COLO829 (cell line): ENCODE measurements around the gene AS3MT.
A peak's percentile ranks its signal among the peaks of the same experiment; 100 is the strongest.
"Not testable (repeated sequence)": the region's sequence is repeated elsewhere in the genome, so short reads cannot be mapped to it uniquely, and the experiment has no call there.

ENCODE experiments used
- DNase-seq: peaks from one replicate; pipeline ENCODE4 v3.0.0; 2012; ENCODE audit warnings: low spot score

Gene AS3MT

DNA sequence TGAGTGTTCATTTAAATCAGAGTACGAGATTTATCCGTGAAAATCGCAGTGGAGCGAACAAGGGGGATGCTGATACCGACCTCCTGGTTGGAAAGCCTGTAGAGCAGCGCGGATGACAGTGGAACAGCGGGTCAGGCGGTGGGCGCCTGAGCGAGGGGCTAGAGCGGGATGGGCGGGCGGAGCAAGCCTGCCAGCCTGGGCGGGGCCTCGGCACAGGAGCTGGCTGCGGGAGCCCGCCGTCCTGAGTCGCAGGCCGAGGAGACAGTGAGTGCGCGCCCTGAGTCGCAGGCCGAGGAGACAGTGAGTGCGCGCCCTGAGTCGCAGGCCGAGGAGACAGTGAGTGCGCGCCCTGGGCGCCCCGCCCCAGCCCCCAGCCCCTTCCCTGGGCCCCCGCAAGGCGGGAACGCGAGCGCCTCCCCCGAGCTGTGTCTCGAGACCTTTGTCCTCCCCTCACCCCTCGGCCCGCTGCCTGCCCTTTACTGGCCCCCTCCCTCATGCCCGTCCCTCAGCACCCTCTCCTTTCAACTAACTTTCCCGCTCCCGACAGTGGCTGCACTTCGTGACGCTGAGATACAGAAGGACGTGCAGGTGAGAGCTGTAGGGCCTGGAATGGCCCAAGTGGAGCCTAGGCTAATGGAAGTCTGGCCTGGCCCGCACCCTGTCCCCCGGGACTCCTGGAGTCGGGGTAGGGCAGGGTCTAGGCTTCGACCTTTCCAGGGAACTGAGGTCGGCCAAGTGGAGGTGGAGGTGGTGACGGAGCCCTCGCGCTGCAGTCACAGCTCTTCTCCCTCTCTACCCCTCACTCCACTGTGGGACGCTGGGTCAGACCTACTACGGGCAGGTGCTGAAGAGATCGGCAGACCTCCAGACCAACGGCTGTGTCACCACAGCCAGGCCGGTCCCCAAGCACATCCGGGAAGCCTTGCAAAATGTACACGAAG, at the start of gene AS3MT:
Gene AS3MT (plus strand): TSS at position 213 of the 941 bp plus-strand sequence. CDS start 123 bp downstream, at position 336.
- no peak for DNase-seq

GRCh38 chr10:102820008-102820407, 49.3 kb upstream of the AS3MT start:
- not testable (repeated sequence) for DNase-seq

DNA sequence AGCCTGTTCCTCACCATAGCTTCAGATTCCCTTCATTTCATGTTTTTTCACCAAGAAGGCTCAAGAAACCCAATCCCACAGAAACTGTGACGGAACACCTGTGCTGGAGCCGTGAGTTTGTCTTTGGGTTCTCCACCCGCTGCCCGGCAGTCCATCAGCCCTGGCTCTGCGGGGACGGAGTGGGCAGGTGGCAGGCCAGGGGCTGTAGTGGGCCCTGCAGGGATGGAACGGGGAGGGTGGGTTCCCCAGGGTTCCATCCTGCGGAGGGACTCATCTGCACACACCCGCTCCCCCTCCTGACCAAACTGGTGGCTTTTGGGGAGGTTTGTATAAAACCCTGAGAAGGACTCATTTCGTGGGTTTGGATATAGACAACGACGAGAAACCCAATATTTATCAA, 47.0 kb upstream of the AS3MT start:
- no peak for DNase-seq

DNA sequence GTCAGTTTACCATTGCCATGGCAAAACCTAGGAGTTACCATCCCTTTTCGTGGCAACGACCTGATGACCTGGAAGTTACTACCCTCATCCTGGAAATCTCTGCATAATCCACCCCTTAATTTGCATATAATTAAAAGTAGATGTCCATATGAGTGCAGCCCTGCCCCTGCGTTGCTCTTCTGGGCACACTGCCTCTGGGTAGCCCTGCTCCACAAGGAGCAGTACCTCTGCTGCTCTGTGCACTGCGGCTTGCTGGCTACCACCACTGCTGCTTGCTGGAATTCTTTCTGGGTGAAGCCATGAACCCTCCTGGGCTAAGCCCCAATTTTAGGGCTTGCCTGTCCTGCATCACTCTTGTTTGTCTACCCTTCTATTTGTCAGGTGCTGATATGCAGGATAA, 44.6 kb upstream of the AS3MT start:
- no peak for DNase-seq

GRCh38 chr10:102826148-102826796, 43.0 kb upstream of the AS3MT start:
- DNase-seq, result no peak

GRCh38 chr10:102827597-102827975, 41.7 kb upstream of the AS3MT start:
- no peak for DNase-seq

DNA sequence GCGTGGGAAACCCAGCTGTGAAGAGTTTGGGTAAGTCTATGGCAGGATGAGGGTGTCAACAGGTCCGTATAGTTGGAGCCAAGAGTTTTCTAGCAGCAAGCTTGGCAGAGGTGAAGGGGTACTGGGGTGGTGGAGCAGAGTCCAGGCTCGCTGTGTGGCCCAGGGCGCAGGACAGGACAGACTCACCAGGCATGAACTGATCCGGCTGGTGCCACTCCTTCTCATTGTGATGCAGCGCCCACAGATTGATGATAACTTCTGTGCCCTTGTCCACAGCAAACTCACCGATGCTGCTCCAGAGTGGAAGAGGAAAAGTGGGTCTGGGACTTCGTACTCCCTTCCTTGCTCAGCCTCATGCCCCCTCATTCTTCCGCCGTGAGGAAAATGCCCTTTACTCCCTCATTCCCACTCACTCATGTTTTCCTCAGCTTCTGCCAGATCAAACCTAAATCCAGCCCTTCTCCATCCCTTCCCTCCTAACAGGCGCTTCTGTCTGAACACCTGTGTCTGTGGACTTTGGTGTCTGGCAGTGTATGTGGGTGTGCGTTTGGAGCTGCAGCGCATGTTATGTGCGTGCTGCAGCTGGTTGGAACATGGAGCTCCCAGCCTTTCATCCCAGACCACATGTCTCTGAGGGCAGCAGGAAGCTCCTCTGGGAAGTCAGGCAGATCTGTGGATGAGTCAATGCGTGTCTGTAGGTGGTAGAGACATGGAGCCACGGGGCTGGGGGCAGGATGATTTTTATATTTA, 37.8 kb upstream of the AS3MT start:
- peak; percentile 13 for DNase-seq

DNA sequence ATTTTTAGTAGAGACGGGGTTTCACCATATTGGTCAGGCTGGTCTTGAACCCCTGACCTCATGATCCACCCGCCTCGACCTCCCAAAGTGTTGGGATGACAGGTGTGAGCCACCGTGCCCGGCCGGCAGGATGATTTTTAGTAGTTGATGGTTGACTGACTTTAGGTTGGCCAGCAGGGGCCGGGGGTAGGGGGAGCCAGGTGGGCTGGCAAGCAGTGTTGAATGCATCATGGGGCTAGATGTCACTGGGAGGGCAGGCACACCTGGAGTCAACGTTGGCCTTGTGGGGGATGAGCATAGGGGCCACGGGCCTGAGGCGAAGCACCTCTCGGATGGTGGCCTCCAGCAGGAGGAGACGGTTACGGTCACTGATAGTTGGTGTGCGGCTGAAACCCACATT, 37.0 kb upstream of the AS3MT start:
- no peak for DNase-seq

- no peak for DNase-seq
Measured at GRCh38 chr10:102832987-102833386, 36.3 kb upstream of the AS3MT start.

DNA sequence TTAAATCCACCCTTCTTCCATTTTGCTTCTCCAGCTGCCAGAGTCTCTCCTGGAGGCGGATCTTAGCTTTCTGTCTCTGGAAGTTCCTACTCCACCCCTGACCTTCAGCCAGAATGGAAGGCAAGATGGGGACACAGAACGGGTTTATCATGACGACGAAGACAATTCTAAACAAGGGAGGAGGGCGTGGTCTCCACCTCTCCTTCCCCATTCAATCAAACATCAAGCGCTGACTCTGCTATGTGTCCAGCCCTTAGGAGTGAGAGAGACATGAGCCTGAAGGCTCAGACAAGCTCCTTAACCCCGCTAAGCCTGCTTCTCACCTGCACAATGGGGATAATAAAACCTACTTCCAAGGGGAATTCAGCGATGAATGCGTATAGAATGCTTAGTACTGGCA, 35.1 kb upstream of the AS3MT start:
- DNase-seq, result no peak

GRCh38 chr10:102835007-102835482, 34.2 kb upstream of the AS3MT start:
- peak; percentile 44 for DNase-seq

- DNase-seq, result no peak
Measured at GRCh38 chr10:102837230-102837721, 32.0 kb upstream of the AS3MT start, which contains the start of gene CYP17A1. TSS of gene CYP17A1 (minus strand) at chr10:102837413. CDS start at chr10:102837361, 52 bp downstream.

- not testable (repeated sequence) for DNase-seq
Measured at GRCh38 chr10:102838276-102838927, 30.9 kb upstream of the AS3MT start.

- DNase-seq, result no peak
Measured at GRCh38 chr10:102841827-102842345, 27.4 kb upstream of the AS3MT start.

DNA sequence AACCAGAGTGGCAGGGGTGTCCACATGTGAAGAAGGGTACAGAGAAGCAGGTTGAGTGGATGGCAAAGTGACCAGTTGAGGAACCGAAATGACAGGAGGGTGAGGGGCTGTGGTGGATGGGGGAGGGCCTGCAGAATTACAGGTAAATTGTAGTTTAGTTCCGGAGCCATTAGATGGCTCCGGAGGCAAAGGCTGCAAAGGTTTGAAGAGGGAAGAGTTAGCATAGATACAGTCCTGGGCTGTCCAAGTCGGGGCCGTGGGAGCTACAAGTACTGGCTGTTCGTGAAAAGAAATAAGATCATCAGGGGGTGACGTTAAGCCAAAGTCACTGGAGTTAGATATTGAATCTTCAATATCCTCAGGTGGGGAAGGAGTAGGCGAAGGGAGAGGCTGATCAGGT, 26.1 kb upstream of the AS3MT start:
- DNase-seq, result not testable (repeated sequence)

DNA sequence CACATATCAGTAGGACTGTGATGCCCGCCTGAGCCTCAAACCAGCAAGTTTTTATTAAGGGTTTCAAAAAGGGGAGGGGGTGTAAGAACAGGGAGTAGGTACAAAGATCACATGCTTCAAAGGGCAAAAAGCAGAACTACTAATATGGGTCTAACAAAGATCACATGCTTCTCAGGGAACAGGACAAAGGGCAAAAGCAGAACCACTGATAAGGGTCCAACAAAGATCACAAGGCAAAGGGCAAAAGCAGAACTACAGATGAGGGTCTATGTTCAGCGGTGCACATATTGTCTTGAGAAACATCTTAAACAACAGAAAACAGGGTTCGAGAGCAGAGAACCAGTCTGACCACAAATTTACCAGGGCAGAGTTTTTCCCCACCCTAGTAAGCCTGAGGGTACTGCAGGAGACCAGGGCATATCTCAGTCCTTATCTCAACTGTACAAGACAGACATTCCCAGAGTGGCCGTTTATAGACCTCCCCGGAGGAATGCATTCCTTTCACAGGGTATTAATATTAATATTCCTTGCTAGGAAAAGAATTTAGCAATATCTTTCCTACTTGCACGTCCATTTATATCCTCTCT, 25.0 kb upstream of the AS3MT start:
- not testable (repeated sequence) for DNase-seq

DNA sequence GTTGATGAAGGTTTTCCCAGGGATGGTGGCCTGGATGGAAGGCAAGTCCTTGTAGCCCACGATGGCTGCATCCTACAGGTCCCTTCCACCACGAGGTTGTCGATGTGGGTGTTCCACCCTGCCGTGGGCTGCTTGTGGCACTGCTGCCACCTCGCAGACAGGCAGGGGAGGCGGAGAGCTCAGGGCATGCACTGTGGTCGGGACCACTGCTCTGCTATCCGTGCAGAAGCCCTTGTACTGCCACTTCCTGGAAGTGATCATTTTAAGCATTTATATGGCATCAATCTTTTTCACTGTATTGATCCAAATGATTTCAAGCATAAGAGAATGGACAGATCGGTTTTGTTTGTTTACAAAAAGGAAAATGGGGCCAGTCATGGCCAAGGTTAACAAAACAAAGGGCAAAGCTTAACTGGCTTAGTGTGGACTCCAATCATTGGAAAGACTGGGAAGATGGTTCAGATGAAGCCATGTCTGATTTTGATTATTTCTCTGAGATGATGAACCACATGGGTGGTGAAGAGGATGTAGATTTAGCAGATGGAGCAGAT, 23.8 kb upstream of the AS3MT start:
- no peak for DNase-seq

GRCh38 chr10:102850025-102850518, 19.2 kb upstream of the AS3MT start:
- DNase-seq, result no peak

GRCh38 chr10:102853237-102853636, 16.0 kb upstream of the AS3MT start:
- DNase-seq, result not testable (repeated sequence)

DNA sequence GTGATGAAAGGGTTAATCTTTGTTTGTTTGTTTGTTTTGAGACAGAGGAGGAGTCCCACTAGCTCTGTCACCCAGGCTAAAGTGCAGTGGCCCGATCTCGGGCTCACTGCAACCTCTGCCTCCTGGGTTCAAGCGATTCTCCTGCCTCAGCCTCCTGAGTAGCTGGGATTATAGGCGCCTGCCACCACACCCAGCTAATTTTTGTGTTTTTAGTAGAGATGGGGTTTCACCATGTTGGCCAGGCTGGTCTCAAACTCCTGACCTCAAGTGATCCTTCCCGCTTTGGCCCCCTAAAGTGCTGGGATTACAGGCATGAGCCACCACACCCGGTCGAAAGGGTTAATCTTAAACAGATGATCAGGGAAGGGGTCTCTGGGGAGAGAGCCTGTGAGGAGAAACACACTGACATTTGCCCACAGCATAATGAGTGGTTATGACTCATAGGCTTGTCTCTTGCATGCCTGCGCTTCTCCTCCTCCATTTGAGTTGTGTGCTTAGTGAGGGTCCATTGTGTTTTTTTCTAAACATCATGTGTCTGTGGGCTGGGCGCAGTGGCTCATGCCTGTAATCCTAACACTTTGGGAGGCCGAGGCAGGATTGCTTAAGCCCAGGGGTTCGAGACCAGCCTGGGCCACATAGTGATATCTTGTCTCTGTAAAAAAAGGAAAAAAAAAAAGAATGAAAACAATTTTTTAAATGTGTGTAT, 13.4 kb upstream of the AS3MT start:
- peak; percentile 84 for DNase-seq
